ENCODE results near the gene MEGF6. TPM values are rescaled to one million over a fixed set of nuclear protein-coding genes. Genes with fewer than 3 reads are reported as not detected.
A peak's percentile ranks its signal among the peaks of the same experiment; 100 is the strongest.
"Not testable (repeated sequence)": the region's sequence is repeated elsewhere in the genome, so short reads cannot be mapped to it uniquely, and the experiment has no call there.

The MEGF6 gene
- total RNA-seq, 1 donor from 2014 or later: 209 TPM

DNA sequence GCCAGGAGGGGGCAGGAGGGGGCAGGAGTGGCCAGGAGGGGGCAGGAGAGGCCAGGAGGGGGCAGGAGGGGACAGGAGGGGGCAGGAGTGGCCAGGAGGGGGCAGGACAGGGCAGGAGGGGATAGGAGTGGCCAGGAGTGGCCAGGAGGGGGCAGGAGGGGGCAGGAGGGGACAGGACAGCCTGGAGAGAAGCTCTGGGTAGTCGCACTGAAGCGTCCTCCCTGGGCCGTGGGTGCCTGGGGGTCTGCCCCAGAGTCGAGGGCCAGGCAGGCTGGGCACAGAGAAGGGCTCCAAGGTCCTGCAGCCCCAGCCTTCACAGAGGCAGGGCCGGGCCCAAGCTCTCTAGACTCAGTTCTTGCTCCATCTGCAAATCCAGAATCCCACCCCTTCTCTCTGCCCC lies 22.9 kb downstream of the MEGF6 start:
- no peak for DNase-seq (ENCODE audit: low spot score in 2 of 2, unreplicated experiment in 2 of 2)
- Mint-ChIP-seq H3K4me3 (no peak overlapping the region), H3K27me3 (ENCODE audit: low read depth) (no peaks in the 10 kb centered on the region), H3K4me1 (peaks cover 4% of the 10 kb centered on the region), H3K36me3 (peaks cover 5% of the 10 kb centered on the region), H3K9me3 (no peaks in the 10 kb centered on the region), H3K27ac (no peak overlapping the region)
- TF ChIP-seq, protein P1, sequence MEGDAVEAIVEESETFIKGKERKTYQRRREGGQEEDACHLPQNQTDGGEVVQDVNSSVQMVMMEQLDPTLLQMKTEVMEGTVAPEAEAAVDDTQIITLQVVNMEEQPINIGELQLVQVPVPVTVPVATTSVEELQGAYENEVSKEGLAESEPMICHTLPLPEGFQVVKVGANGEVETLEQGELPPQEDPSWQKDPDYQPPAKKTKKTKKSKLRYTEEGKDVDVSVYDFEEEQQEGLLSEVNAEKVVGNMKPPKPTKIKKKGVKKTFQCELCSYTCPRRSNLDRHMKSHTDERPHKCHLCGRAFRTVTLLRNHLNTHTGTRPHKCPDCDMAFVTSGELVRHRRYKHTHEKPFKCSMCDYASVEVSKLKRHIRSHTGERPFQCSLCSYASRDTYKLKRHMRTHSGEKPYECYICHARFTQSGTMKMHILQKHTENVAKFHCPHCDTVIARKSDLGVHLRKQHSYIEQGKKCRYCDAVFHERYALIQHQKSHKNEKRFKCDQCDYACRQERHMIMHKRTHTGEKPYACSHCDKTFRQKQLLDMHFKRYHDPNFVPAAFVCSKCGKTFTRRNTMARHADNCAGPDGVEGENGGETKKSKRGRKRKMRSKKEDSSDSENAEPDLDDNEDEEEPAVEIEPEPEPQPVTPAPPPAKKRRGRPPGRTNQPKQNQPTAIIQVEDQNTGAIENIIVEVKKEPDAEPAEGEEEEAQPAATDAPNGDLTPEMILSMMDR (IDR thresholded peaks at IDR 0.05; ENCODE audit: unreplicated experiment): no peak

DNA sequence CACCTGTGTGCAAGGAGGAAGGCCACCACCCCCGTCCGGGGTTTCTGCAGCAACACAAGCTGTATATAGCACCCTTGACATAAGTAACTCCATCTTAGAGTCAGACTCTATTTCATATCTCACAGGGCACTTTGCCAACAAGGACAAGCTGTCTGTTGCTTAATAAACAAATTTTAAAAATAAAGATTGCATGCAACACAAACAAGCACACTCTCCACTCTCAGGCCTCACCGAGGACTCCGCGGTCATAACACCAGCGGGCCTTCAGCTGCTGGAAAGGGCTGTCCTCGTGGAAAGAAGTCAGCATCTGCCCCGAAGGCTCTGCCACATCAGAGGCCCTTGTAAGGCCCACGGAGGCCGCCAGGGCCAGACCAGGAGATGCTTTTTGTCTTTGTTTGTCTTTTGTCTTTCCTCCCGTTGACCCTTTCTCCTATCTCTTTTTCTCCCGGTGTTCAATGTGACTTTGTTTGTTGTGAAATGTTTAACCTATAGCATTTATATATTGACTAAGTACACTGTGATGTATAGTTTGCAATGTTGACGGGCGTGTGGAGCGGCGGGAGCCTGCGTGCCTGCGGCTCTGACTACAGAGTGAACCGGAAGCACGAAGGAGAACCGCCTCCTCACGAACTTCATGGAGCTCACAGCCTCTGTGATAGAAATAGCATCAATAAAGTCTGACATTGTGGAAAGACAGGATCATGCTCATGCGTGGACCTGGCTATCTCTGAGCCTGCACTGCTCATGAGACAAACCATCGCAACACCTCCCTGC lies 24.1 kb downstream of the MEGF6 start:
- Mint-ChIP-seq H3K27me3 (ENCODE audit: low read depth) (no peaks in the 10 kb centered on the region), H3K27ac (peak overlapping the region; percentile 65)

DNA sequence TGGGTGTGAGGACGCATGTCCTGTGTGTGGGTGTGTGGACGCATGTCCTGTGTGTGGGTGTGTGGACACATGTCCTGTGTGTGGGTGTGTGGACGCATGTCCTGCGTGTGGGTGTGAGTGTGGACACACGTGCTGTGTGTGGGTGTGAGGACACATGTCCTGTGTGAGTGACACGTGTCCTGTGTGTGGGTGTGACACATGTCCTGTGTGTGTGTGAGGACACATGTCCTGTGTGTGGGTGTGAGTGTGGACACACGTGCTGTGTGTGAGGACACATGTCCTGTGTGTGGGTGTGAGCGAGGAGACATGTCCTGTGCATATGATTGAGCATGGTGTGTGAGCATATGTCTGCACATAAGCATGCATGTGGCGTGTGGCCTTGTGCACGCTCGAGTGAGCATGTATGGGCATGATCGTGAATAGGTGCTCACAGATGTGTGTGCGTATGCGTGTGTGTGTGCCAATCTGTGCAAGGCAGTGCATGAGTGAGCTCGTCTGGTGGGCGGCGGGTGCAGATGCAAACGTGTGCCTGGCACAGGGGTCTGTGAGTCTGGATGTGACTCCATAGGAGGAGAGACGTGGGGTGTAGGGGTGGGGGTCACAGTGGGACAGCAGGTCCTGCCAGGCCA lies 25.3 kb downstream of the MEGF6 start:
- H3K9me3 Mint-ChIP-seq: no peaks in the 10 kb centered on the region
- no peak for DNase-seq (ENCODE audit: low spot score in 2 of 2, unreplicated experiment in 2 of 2)
- peaks cover 4% of the 10 kb centered on the region for H3K4me1 Mint-ChIP-seq
- H3K4me3 Mint-ChIP-seq: no peak overlapping the region
- peaks cover 14% of the 10 kb centered on the region for H3K36me3 Mint-ChIP-seq
- TF ChIP-seq, protein P1 (IDR thresholded peaks at IDR 0.05; ENCODE audit: unreplicated experiment): no peak
- H3K27me3 Mint-ChIP-seq (ENCODE audit: low read depth): no peaks in the 10 kb centered on the region
- no peak overlapping the region for H3K27ac Mint-ChIP-seq

More for the DNA sequence above, 24.1 kb downstream of the MEGF6 start:
- DNase-seq (ENCODE audit: low spot score in 2 of 2, unreplicated experiment in 2 of 2): no peak
- Mint-ChIP-seq H3K4me3 (no peak overlapping the region), H3K9me3 (no peaks in the 10 kb centered on the region), H3K4me1 (peaks cover 4% of the 10 kb centered on the region), H3K36me3 (peaks cover 14% of the 10 kb centered on the region)
- TF ChIP-seq, protein P1 (IDR thresholded peaks at IDR 0.05; ENCODE audit: unreplicated experiment): no peak

DNA sequence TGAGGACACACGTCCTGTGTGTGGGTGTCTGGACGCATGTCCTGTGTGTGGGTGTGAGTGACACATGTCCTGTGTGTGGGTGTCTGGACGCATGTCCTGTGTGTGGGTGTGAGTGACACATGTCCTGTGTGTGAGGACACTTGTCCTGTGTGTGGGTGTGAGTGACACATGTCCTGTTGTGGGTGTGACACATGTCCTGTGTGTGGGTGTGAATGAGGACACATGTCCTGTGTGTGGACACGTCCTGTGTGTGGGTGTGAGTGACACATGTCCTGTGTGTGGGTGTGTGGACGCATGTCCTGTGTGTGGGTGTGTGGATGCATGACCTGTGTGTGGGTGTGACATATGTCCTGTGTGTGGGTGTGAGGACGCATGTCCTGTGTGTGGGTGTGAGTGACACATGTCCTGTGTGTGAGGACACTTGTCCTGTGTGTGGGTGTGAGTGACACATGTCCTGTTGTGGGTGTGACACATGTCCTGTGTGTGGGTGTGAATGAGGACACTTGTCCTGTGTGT lies 25.9 kb downstream of the MEGF6 start:
- not testable (repeated sequence) for H3K4me1 Mint-ChIP-seq; H3K9me3 Mint-ChIP-seq; DNase-seq (ENCODE audit: low spot score in 2 of 2, unreplicated experiment in 2 of 2); H3K27ac Mint-ChIP-seq; H3K4me3 Mint-ChIP-seq; H3K27me3 Mint-ChIP-seq (ENCODE audit: low read depth)
- peaks cover 14% of the 10 kb centered on the region for H3K36me3 Mint-ChIP-seq

DNA sequence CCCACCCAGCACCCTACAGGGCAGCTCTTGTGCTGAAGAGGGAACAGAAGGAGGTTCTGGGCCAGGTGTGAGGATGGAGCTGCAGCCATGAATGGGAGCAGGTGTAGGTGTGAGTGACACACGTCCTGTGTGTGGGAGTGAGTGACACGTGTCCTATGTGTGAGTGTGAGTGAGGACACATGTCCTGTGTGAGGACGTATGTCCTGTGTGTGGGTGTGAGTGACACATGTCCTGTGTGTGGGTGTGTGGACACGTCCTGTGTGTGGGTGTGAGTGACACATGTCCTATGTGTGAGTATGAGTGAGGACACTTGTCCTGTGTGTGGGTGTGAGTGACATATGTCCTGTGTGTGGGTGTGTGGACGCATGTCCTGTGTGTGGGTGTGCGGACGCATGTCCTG lies 26.4 kb downstream of the MEGF6 start:
- H3K9me3 Mint-ChIP-seq: no peaks in the 10 kb centered on the region
- no peak overlapping the region for H3K4me3 Mint-ChIP-seq
- peaks cover 14% of the 10 kb centered on the region for H3K36me3 Mint-ChIP-seq
- no peak overlapping the region for H3K27ac Mint-ChIP-seq
- DNase-seq (ENCODE audit: low spot score in 2 of 2, unreplicated experiment in 2 of 2): no peak
- TF ChIP-seq, protein P1 (IDR thresholded peaks at IDR 0.05; ENCODE audit: unreplicated experiment): no peak
- H3K4me1 Mint-ChIP-seq: peaks cover 4% of the 10 kb centered on the region
- no peaks in the 10 kb centered on the region for H3K27me3 Mint-ChIP-seq (ENCODE audit: low read depth)

DNA sequence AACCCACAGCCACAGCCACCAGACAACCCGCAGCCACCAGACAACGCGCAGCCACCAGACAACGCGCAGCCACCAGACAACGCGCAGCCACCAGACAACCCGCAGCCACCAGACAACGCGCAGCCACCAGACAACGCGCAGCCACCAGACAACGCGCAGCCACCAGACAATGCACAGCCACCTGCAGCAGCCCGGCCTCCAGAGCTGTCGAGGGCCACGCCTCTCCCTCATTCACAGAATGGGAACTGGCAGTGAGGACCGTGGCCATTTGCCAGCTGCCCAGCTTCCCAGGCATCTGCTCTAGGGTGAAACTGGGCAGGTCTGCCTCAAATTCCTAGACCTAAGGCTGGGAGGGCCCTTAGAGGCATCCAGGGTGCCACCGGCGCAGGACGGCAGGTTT lies 27.6 kb downstream of the MEGF6 start:
- peaks cover 14% of the 10 kb centered on the region for H3K36me3 Mint-ChIP-seq
- not testable (repeated sequence) for DNase-seq (ENCODE audit: low spot score in 2 of 2, unreplicated experiment in 2 of 2)

More for the DNA sequence above, 27.6 kb downstream of the MEGF6 start:
- H3K4me1 Mint-ChIP-seq; H3K4me3 Mint-ChIP-seq; H3K27ac Mint-ChIP-seq; H3K9me3 Mint-ChIP-seq; H3K27me3 Mint-ChIP-seq (ENCODE audit: low read depth): not testable (repeated sequence)
